Osteocyte (in vitro differentiated cells): ENCODE measurements around the gene GPC6. TPM values are rescaled to one million over a fixed set of nuclear protein-coding genes. Genes with fewer than 3 reads are reported as not detected.

ENCODE experiments used
- DNase-seq: peaks from one replicate; pipeline ENCODE4 v3.0.0; 2021; ENCODE audit warnings: mixed read lengths; ENCODE audit not compliant: unreplicated experiment; ENCODE audit errors: extremely low spot score
- H3K27ac Mint-ChIP-seq: one replicate; pipeline ENCODE4 v1.8.0; 2021; ENCODE audit warnings: mild to moderate bottlenecking, mixed read lengths; ENCODE audit not compliant: unreplicated experiment
- H3K27me3 Mint-ChIP-seq: one replicate; pipeline ENCODE4 v1.8.0; 2021; ENCODE audit warnings: mixed read lengths; ENCODE audit not compliant: unreplicated experiment
- H3K36me3 Mint-ChIP-seq: one replicate; pipeline ENCODE4 v1.8.0; 2021; ENCODE audit warnings: mixed read lengths; ENCODE audit not compliant: unreplicated experiment
- H3K4me1 Mint-ChIP-seq: one replicate; pipeline ENCODE4 v1.8.0; 2021; ENCODE audit warnings: mixed read lengths; ENCODE audit not compliant: unreplicated experiment
- H3K4me3 Mint-ChIP-seq: one replicate; pipeline ENCODE4 v1.8.0; 2021; ENCODE audit warnings: mild to moderate bottlenecking, moderate library complexity, mixed read lengths; ENCODE audit not compliant: unreplicated experiment
- H3K9me3 Mint-ChIP-seq: one replicate; pipeline ENCODE4 v1.8.0; 2021; ENCODE audit warnings: mixed read lengths; ENCODE audit not compliant: unreplicated experiment
- total RNA-seq: library from RNA; stranded (reverse); gene quantifications from 2 replicates; pipeline ENCODE4 v1.2.1, GENCODE V29; 2021
- TF ChIP-seq, protein P1 (sequence below): fragments of 200-600 bp; sonication (generic); IDR thresholded peaks from 2 replicates; pipeline ENCODE4 v1.5.0; 2021; ENCODE audit warnings: antibody characterized with exemption, mild to moderate bottlenecking, moderate library complexity

GPC6 gene
- total RNA-seq, 1 donor from 2014 or later: 125 TPM

- no peaks in the 10 kb centered on the region for H3K27me3 Mint-ChIP-seq
- no peak for DNase-seq
- H3K27ac Mint-ChIP-seq: no peak overlapping the region
- H3K36me3 Mint-ChIP-seq: no peaks in the 10 kb centered on the region
- H3K9me3 Mint-ChIP-seq: no peaks in the 10 kb centered on the region
- H3K4me1 Mint-ChIP-seq: peaks cover 7% of the 10 kb centered on the region
- TF ChIP-seq, protein P1, sequence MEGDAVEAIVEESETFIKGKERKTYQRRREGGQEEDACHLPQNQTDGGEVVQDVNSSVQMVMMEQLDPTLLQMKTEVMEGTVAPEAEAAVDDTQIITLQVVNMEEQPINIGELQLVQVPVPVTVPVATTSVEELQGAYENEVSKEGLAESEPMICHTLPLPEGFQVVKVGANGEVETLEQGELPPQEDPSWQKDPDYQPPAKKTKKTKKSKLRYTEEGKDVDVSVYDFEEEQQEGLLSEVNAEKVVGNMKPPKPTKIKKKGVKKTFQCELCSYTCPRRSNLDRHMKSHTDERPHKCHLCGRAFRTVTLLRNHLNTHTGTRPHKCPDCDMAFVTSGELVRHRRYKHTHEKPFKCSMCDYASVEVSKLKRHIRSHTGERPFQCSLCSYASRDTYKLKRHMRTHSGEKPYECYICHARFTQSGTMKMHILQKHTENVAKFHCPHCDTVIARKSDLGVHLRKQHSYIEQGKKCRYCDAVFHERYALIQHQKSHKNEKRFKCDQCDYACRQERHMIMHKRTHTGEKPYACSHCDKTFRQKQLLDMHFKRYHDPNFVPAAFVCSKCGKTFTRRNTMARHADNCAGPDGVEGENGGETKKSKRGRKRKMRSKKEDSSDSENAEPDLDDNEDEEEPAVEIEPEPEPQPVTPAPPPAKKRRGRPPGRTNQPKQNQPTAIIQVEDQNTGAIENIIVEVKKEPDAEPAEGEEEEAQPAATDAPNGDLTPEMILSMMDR: no peak
- H3K4me3 Mint-ChIP-seq: no peak overlapping the region
Measured at GRCh38 chr13:93525087-93525486, 298.5 kb downstream of the GPC6 start.

DNA sequence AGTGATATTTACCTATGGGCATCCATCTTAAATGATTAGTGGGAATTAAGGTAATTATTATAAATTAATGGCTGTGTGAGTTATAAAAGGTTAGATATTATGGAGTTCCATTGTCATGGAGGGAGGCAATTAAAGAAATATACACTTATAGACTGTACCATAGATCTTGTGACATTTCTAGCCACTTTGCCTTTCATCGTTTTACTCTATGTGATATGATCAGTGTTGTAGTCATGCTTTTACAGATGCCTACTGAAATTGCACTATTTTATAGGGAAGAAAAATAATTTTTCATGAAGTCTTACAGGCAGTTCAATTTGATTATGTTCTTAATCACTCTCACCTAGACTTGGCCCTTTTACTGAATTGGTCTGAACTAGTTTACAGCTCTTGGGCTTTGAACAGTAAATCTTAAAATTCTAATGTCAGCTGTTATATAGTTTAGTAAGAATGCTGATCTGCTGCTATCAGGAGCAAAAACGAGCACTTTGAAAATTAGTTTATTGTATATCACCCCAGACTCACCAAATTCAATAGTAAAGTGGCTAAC lies 301.2 kb downstream of the GPC6 start:
- H3K27ac Mint-ChIP-seq: no peak overlapping the region
- no peaks in the 10 kb centered on the region for H3K9me3 Mint-ChIP-seq
- no peak for DNase-seq
- TF ChIP-seq, protein P1: no peak
- H3K4me1 Mint-ChIP-seq: no peaks in the 10 kb centered on the region
- no peaks in the 10 kb centered on the region for H3K27me3 Mint-ChIP-seq
- H3K36me3 Mint-ChIP-seq: no peaks in the 10 kb centered on the region
- no peak overlapping the region for H3K4me3 Mint-ChIP-seq

GRCh38 chr13:93529961-93530360 lies 303.4 kb downstream of the GPC6 start:
- DNase-seq: no peak
- H3K4me1 Mint-ChIP-seq: peaks cover 6% of the 10 kb centered on the region
- H3K36me3 Mint-ChIP-seq: no peaks in the 10 kb centered on the region
- no peaks in the 10 kb centered on the region for H3K9me3 Mint-ChIP-seq
- TF ChIP-seq, protein P1: no peak
- no peak overlapping the region for H3K4me3 Mint-ChIP-seq
- H3K27ac Mint-ChIP-seq: no peak overlapping the region
- no peaks in the 10 kb centered on the region for H3K27me3 Mint-ChIP-seq

DNA sequence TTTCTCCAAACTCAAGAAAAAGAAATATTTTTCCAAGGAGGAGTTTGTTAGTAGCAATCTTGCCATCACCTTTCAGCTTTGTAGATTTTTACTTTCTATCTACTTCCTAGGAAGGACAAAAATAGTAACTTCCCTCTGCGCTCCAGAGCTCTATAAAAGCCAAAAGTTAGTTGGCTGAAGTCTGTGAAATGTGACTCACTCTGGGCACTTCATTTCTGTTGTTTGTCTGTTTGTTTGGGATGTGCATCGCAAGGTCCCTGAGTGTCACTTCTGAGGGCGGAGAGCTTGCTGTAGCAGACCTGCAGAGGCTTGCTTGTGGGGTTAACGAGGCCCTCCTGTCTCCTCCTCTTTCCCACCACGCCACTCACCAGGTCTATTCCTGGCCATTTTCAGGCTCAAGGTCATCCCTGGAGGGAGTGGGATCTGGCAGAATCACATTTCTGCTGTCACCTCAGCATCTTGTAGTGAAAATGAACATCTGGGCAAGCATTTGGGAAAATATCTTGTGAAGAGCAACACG lies 307.6 kb downstream of the GPC6 start:
- TF ChIP-seq, protein P1: no peak
- Mint-ChIP-seq H3K36me3 (no peaks in the 10 kb centered on the region), H3K4me1 (peaks cover 12% of the 10 kb centered on the region), H3K27me3 (no peaks in the 10 kb centered on the region), H3K4me3 (no peak overlapping the region), H3K9me3 (no peaks in the 10 kb centered on the region), H3K27ac (no peak overlapping the region)
- no peak for DNase-seq

DNA sequence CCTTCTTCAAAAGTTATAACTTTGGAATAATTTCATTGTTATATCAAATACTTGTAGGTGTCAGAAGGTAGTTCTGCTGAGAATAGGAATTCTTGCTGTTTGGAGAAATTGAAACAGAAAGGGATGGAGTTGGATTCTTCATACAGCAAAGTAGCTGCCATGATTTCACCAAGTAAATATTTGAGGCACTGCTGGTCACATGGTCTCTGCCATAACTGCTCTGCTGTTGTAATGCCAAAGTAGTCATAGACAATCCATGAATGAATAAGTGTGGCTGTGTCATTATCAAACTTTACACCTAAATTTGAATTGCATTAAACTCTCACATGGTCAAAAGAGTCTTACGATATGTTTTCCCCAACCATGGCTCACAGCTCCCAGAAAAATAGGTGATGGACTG lies 308.6 kb downstream of the GPC6 start:
- Mint-ChIP-seq H3K27me3 (no peaks in the 10 kb centered on the region), H3K9me3 (no peaks in the 10 kb centered on the region)

More for the DNA sequence above, 308.6 kb downstream of the GPC6 start:
- Mint-ChIP-seq H3K4me1 (peaks cover 20% of the 10 kb centered on the region), H3K36me3 (no peaks in the 10 kb centered on the region), H3K27ac (no peak overlapping the region), H3K4me3 (no peak overlapping the region)
- DNase-seq: no peak
- TF ChIP-seq, protein P1: no peak
